Measurements from ENCODE around the gene IQGAP2. TPM values are rescaled to one million over a fixed set of nuclear protein-coding genes. Genes with fewer than 3 reads are reported as not detected.

The IQGAP2 gene
- total and polyA plus RNA-seq, 2 of the 8 experiments (the other 6 are each of a cell fraction or from before 2014, with no cell fraction given): 19.7 to 66.0 TPM

DNA sequence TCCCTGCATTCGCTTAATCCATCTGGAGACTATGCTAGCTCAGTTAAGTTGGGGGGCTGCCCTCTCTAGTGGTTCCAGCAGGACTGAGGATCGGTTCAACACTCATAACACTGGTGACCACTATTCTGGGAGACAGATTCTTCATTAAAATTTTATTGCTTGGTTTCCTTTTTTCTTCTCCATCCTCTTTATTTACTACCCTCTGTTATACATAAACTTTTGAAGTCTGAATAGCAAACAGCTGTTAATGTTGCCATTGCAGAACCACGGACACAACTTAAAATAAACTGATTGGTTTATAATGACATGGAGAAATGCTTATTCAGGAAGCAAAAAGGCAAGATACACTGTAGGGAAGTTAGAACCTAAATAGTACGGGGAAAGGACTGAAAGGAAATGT is 22.1 kb downstream of the IQGAP2 start (continued):
- TF ChIP-seq, protein P1, sequence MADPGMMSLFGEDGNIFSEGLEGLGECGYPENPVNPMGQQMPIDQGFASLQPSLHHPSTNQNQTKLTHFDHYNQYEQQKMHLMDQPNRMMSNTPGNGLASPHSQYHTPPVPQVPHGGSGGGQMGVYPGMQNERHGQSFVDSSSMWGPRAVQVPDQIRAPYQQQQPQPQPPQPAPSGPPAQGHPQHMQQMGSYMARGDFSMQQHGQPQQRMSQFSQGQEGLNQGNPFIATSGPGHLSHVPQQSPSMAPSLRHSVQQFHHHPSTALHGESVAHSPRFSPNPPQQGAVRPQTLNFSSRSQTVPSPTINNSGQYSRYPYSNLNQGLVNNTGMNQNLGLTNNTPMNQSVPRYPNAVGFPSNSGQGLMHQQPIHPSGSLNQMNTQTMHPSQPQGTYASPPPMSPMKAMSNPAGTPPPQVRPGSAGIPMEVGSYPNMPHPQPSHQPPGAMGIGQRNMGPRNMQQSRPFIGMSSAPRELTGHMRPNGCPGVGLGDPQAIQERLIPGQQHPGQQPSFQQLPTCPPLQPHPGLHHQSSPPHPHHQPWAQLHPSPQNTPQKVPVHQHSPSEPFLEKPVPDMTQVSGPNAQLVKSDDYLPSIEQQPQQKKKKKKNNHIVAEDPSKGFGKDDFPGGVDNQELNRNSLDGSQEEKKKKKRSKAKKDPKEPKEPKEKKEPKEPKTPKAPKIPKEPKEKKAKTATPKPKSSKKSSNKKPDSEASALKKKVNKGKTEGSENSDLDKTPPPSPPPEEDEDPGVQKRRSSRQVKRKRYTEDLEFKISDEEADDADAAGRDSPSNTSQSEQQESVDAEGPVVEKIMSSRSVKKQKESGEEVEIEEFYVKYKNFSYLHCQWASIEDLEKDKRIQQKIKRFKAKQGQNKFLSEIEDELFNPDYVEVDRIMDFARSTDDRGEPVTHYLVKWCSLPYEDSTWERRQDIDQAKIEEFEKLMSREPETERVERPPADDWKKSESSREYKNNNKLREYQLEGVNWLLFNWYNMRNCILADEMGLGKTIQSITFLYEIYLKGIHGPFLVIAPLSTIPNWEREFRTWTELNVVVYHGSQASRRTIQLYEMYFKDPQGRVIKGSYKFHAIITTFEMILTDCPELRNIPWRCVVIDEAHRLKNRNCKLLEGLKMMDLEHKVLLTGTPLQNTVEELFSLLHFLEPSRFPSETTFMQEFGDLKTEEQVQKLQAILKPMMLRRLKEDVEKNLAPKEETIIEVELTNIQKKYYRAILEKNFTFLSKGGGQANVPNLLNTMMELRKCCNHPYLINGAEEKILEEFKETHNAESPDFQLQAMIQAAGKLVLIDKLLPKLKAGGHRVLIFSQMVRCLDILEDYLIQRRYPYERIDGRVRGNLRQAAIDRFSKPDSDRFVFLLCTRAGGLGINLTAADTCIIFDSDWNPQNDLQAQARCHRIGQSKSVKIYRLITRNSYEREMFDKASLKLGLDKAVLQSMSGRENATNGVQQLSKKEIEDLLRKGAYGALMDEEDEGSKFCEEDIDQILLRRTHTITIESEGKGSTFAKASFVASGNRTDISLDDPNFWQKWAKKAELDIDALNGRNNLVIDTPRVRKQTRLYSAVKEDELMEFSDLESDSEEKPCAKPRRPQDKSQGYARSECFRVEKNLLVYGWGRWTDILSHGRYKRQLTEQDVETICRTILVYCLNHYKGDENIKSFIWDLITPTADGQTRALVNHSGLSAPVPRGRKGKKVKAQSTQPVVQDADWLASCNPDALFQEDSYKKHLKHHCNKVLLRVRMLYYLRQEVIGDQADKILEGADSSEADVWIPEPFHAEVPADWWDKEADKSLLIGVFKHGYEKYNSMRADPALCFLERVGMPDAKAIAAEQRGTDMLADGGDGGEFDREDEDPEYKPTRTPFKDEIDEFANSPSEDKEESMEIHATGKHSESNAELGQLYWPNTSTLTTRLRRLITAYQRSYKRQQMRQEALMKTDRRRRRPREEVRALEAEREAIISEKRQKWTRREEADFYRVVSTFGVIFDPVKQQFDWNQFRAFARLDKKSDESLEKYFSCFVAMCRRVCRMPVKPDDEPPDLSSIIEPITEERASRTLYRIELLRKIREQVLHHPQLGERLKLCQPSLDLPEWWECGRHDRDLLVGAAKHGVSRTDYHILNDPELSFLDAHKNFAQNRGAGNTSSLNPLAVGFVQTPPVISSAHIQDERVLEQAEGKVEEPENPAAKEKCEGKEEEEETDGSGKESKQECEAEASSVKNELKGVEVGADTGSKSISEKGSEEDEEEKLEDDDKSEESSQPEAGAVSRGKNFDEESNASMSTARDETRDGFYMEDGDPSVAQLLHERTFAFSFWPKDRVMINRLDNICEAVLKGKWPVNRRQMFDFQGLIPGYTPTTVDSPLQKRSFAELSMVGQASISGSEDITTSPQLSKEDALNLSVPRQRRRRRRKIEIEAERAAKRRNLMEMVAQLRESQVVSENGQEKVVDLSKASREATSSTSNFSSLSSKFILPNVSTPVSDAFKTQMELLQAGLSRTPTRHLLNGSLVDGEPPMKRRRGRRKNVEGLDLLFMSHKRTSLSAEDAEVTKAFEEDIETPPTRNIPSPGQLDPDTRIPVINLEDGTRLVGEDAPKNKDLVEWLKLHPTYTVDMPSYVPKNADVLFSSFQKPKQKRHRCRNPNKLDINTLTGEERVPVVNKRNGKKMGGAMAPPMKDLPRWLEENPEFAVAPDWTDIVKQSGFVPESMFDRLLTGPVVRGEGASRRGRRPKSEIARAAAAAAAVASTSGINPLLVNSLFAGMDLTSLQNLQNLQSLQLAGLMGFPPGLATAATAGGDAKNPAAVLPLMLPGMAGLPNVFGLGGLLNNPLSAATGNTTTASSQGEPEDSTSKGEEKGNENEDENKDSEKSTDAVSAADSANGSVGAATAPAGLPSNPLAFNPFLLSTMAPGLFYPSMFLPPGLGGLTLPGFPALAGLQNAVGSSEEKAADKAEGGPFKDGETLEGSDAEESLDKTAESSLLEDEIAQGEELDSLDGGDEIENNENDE (IDR thresholded peaks at IDR 0.05; ENCODE audit: insufficient replicate concordance, low read length): no peak
- no peak for TF ChIP-seq CHD1 (IDR thresholded peaks at IDR 0.05; ENCODE audit: low read depth, low read length)
- TF ChIP-seq EZH2 (IDR thresholded peaks at IDR 0.05; ENCODE audit: low read depth, low read length, severe bottlenecking): no peak
- no peak for TF ChIP-seq SIN3A (conservative IDR thresholded peaks at IDR 0.05 in 1 of 2, IDR thresholded peaks at IDR 0.05 in 1 of 2; ENCODE audit: low read depth in 1 of 2, low read length in 2 of 2)
- TF ChIP-seq TBP (IDR thresholded peaks at IDR 0.05; ENCODE audit: low read depth, low read length): no peak
- no peak for TF ChIP-seq ASH2L (IDR thresholded peaks at IDR 0.05; ENCODE audit: low read length)
- TF ChIP-seq, protein P2, sequence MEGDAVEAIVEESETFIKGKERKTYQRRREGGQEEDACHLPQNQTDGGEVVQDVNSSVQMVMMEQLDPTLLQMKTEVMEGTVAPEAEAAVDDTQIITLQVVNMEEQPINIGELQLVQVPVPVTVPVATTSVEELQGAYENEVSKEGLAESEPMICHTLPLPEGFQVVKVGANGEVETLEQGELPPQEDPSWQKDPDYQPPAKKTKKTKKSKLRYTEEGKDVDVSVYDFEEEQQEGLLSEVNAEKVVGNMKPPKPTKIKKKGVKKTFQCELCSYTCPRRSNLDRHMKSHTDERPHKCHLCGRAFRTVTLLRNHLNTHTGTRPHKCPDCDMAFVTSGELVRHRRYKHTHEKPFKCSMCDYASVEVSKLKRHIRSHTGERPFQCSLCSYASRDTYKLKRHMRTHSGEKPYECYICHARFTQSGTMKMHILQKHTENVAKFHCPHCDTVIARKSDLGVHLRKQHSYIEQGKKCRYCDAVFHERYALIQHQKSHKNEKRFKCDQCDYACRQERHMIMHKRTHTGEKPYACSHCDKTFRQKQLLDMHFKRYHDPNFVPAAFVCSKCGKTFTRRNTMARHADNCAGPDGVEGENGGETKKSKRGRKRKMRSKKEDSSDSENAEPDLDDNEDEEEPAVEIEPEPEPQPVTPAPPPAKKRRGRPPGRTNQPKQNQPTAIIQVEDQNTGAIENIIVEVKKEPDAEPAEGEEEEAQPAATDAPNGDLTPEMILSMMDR (IDR thresholded peaks at IDR 0.05; ENCODE audit: control extremely low read depth in 1 of 3, insufficient read depth in 1 of 3, low read depth in 1 of 3, low read length in 3 of 3): no peak

Data from H1 (cell line).